K562 (cell line): ENCODE data around the gene YBEY. TPM values are rescaled to one million over a fixed set of nuclear protein-coding genes. Genes with fewer than 3 reads are reported as not detected.
A peak's percentile ranks its signal among the peaks of the same experiment; 100 is the strongest.

Experiments used
- CC2D1A ChIP-seq: fragments of 450-650 bp; IDR thresholded peaks from 2 replicates; pipeline ENCODE4 v1.6.1; 2017; ENCODE audit warnings: mild to moderate bottlenecking
- CREB1 ChIP-seq, 2 experiments: sonication (generic) in 1 of 2; formaldehyde crosslinking in 1 of 2; IDR thresholded peaks; 2 replicates each; pipeline versions ENCODE4 v1.6.1 to v1.8.0; 2012 to 2022; ENCODE audit warnings: inconsistent platforms in 1 of 2, mild to moderate bottlenecking in 1 of 2, missing genetic modification reagents in 1 of 2, moderate library complexity in 1 of 2
- ELF1 ChIP-seq: fragments of 200-800 bp; sonication (Bioruptor generic); IDR thresholded peaks from 2 replicates; pipeline ENCODE4 v1.6.1; 2016; ENCODE audit warnings: missing genetic modification characterization, missing compliant biosample characterization
- GTF2E2 ChIP-seq: fragments of 200-800 bp; sonication (Bioruptor generic); IDR thresholded peaks from 2 replicates; pipeline ENCODE4 v1.6.1; 2016; ENCODE audit warnings: missing genetic modification characterization, missing compliant biosample characterization
- KLF1 ChIP-seq: fragments of 450-650 bp; IDR thresholded peaks from 2 replicates; pipeline ENCODE4 v1.6.1; 2016; ENCODE audit warnings: missing genetic modification characterization, missing compliant biosample characterization
- MAFG ChIP-seq: fragments of 450-650 bp; conservative IDR thresholded peaks from 2 replicates; pipeline ENCODE4 v1.6.1; 2016; ENCODE audit warnings: missing genetic modification characterization, missing compliant biosample characterization
- NR3C1 ChIP-seq: sonication (generic); formaldehyde crosslinking; IDR thresholded peaks from 2 replicates; pipeline ENCODE4 v1.8.1; 2022; ENCODE audit warnings: missing genetic modification reagents
- POLR3A ChIP-seq: IDR thresholded peaks from 2 replicates; pipeline ENCODE4 v1.6.1; 2011; ENCODE audit warnings: borderline replicate concordance, mild to moderate bottlenecking, moderate library complexity; ENCODE audit not compliant: insufficient read length, insufficient read depth; ENCODE audit errors: extremely low read depth
- RBM14 ChIP-seq: fragments of 200-400 bp; formaldehyde crosslinking; IDR thresholded peaks from 2 replicates; pipeline ENCODE4 v1.6.1; 2018; ENCODE audit warnings: low read depth, mild to moderate bottlenecking, low read length, moderate library complexity, borderline replicate concordance; ENCODE audit not compliant: insufficient read depth
- RCOR1 ChIP-seq, 2 experiments: IDR thresholded peaks; 2 replicates each; pipeline ENCODE4 v1.6.1; 2012; ENCODE audit warnings: low read depth in 2 of 2, low read length in 2 of 2, borderline replicate concordance in 1 of 2, improper control_type of control experiment in 1 of 2
- SRSF9 ChIP-seq: fragments of 200-400 bp; formaldehyde crosslinking; IDR thresholded peaks from 2 replicates; pipeline ENCODE4 v1.6.1; 2017; ENCODE audit warnings: low read depth, low read length, borderline replicate concordance
- TBL1XR1 ChIP-seq, 2 experiments: IDR thresholded peaks; 2 replicates each; pipeline ENCODE4 v1.6.1; 2012; ENCODE audit warnings: improper control_type of control experiment in 2 of 2, low read length in 2 of 2, mild to moderate bottlenecking in 1 of 2
- ZBTB17 ChIP-seq: fragments of 450-650 bp; formaldehyde crosslinking; IDR thresholded peaks from 2 replicates; pipeline ENCODE4 v1.4.0; 2020; ENCODE audit warnings: mild to moderate bottlenecking
- ZNF695 ChIP-seq: fragments of 450-650 bp; formaldehyde crosslinking; IDR thresholded peaks from 2 replicates; pipeline ENCODE4 v1.4.0; 2020; ENCODE audit warnings: mild to moderate bottlenecking, moderate library complexity
- ZNF764 ChIP-seq: fragments of 250-450 bp; sonication (Bioruptor Pico); IDR thresholded peaks from 2 replicates; pipeline ENCODE4 v1.4.0; 2020; ENCODE audit warnings: low read depth, mild to moderate bottlenecking, moderate library complexity
- polyA plus RNA-seq, 8 experiments: library from polyadenylated mRNA; depleted of rRNA in 4 of 8; stranded (reverse) in 5 of 8; unstranded in 3 of 8; fragments of >200 nt; fragmentation: Nextera tagmentation in 2 of 8; fragmentation: Illumina TruSeq in 1 of 8; extraction: Ambion mirVana in 2 of 8; extraction: Trizol in 1 of 8; gene quantifications; 2 replicates each; pipeline versions ENCODE4 v1.2.1 to v1.2.3, GENCODE V29; 2011 to 2014; ENCODE audit warnings: inconsistent platforms in 1 of 8, missing spikeins in 1 of 8
- total RNA-seq, 7 experiments: library from RNA; depleted of rRNA in 6 of 7; stranded (reverse); fragments of >200 nt in 6 of 7; fragmentation: Illumina TruSeq in 2 of 7; extraction: Trizol in 2 of 7; gene quantifications; 2 replicates each; pipeline versions ENCODE4 v1.2.1 to v1.2.3, GENCODE V29; 2011 to 2021; ENCODE audit warnings: low replicate concordance in 1 of 7
- TF ChIP-seq, protein P1 (sequence below): fragments of 450-650 bp; IDR thresholded peaks from 2 replicates; pipeline ENCODE4 v1.6.1; 2016; ENCODE audit warnings: antibody characterized with exemption
- TF ChIP-seq, protein P2 (sequence below): sonication (generic); formaldehyde crosslinking; IDR thresholded peaks from 2 replicates; pipeline ENCODE4 v1.4.0; 2020; ENCODE audit warnings: mild to moderate bottlenecking, missing genetic modification reagents
- TF ChIP-seq, protein P3 (sequence below): fragments of 450-650 bp; formaldehyde crosslinking; conservative IDR thresholded peaks from 2 replicates; pipeline ENCODE4 v1.4.0; 2022; ENCODE audit warnings: mild to moderate bottlenecking, missing genetic modification characterization
- TF ChIP-seq, protein P4 (sequence below), 2 experiments: fragments of 450-650 bp in 1 of 2; sonication (generic) in 1 of 2; formaldehyde crosslinking; conservative IDR thresholded peaks; 2 replicates each; pipeline versions ENCODE4 v1.4.0 to v1.8.1; 2020 to 2022; ENCODE audit warnings: mild to moderate bottlenecking in 1 of 2, missing genetic modification reagents in 1 of 2
- TF ChIP-seq, protein P5 (sequence below), 2 experiments: fragments of 450-650 bp; conservative IDR thresholded peaks; 2 replicates each; pipeline ENCODE4 v1.6.1; 2017; ENCODE audit warnings: mild to moderate bottlenecking in 2 of 2, moderate library complexity in 2 of 2

Gene YBEY
- total and polyA plus RNA-seq, 9 of the 15 experiments (the other 6 are each of a cell fraction or from before 2014, with no cell fraction given), result 6.4 to 28.0 (median 12.4) TPM

DNA sequence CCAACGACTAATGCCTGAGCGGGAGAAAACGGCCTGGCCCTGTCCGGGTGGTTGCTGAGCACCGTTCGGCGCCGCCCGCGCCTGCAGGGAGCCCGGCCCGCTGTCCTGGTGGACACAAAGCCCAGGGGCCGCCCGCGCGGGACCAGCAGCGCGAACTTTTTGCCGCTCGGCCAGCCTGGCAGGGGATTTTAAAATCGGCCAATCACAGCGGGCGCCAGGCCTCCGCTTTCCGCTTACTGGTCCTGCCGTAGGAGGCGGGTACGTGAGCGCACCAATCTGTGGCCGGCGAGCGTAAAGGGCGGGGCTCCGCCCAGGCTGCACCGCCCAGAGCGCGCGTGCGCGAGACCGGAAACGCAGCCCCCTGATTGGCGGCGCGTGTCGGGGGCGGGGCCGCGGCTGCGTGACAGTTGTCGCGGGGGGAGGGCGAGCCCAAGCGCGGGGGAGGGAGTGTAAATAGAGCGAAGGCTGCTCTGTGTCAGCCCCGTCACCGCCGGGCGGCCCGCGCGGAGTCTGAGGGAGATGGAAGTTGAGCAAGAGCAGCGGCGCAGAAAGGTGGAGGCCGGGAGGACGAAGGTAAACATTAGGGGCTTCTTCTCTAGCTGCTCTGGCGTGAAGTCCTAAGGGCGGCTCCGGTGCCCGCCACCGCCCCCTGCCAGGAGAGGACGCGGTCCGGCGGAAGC, 37.7 kb downstream of the YBEY start, which contains the start of the genes C21orf58 and PCNT (continued):
- TF ChIP-seq ZNF695 (CRISPR knock-in tag) (no peak), CREB1 (IDR thresholded peaks at IDR 0.05) (peak; percentile 69; the same call in 1 of the 2 replicates), CREB1 (CRISPR knock-in tag; IDR thresholded peaks at IDR 0.05) (peak; percentile 88), MAFG (no peak), POLR3A (no peak), CC2D1A (no peak), ZNF764 (CRISPR knock-in tag) (no peak), NR3C1 (CRISPR knock-in tag) (no peak), TBL1XR1 (IDR thresholded peaks at IDR 0.05; ENCODE audit: low read length in 2 of 2) (no peak), GTF2E2 (tag) (peak; percentile 61; the same call in 1 of the 2 replicates), RCOR1 (IDR thresholded peaks at IDR 0.05; ENCODE audit: borderline replicate concordance in 1 of 2, low read depth in 2 of 2, low read length in 2 of 2) (no peak), RBM14 (0 out of 2 replicates have a peak, but pooled peaks have one; percentile 24), SRSF9 (no peak), KLF1 (no peak), ELF1 (tag) (no peak), ZBTB17 (CRISPR knock-in tag) (peak; percentile 56)
- TF ChIP-seq, protein P1, sequence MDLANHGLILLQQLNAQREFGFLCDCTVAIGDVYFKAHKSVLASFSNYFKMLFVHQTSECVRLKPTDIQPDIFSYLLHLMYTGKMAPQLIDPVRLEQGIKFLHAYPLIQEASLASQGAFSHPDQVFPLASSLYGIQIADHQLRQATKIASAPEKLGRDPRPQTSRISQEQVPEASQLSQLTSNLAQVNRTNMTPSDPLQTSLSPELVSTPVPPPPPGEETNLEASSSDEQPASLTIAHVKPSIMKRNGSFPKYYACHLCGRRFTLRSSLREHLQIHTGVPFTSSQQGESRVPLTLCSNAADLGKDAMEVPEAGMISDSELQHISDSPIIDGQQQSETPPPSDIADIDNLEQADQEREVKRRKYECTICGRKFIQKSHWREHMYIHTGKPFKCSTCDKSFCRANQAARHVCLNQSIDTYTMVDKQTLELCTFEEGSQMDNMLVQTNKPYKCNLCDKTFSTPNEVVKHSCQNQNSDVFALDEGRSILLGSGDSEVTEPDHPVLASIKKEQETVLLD, result peak; percentile 64; the same call in 1 of the 2 replicates
- TF ChIP-seq, protein P2, sequence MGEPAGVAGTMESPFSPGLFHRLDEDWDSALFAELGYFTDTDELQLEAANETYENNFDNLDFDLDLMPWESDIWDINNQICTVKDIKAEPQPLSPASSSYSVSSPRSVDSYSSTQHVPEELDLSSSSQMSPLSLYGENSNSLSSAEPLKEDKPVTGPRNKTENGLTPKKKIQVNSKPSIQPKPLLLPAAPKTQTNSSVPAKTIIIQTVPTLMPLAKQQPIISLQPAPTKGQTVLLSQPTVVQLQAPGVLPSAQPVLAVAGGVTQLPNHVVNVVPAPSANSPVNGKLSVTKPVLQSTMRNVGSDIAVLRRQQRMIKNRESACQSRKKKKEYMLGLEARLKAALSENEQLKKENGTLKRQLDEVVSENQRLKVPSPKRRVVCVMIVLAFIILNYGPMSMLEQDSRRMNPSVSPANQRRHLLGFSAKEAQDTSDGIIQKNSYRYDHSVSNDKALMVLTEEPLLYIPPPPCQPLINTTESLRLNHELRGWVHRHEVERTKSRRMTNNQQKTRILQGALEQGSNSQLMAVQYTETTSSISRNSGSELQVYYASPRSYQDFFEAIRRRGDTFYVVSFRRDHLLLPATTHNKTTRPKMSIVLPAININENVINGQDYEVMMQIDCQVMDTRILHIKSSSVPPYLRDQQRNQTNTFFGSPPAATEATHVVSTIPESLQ (CRISPR knock-in tag), result no peak
- TF ChIP-seq, protein P3, sequence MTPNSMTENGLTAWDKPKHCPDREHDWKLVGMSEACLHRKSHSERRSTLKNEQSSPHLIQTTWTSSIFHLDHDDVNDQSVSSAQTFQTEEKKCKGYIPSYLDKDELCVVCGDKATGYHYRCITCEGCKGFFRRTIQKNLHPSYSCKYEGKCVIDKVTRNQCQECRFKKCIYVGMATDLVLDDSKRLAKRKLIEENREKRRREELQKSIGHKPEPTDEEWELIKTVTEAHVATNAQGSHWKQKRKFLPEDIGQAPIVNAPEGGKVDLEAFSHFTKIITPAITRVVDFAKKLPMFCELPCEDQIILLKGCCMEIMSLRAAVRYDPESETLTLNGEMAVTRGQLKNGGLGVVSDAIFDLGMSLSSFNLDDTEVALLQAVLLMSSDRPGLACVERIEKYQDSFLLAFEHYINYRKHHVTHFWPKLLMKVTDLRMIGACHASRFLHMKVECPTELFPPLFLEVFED, result peak; percentile 51; the same call in 1 of the 2 replicates
- TF ChIP-seq, protein P4, sequence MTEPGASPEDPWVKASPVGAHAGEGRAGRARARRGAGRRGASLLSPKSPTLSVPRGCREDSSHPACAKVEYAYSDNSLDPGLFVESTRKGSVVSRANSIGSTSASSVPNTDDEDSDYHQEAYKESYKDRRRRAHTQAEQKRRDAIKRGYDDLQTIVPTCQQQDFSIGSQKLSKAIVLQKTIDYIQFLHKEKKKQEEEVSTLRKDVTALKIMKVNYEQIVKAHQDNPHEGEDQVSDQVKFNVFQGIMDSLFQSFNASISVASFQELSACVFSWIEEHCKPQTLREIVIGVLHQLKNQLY (CRISPR knock-in tag; conservative IDR thresholded peaks at IDR 0.05), result peak in 1 of 2 experiments; percentile 74; a peak in 1 of 4 replicates
- TF ChIP-seq, protein P5, sequence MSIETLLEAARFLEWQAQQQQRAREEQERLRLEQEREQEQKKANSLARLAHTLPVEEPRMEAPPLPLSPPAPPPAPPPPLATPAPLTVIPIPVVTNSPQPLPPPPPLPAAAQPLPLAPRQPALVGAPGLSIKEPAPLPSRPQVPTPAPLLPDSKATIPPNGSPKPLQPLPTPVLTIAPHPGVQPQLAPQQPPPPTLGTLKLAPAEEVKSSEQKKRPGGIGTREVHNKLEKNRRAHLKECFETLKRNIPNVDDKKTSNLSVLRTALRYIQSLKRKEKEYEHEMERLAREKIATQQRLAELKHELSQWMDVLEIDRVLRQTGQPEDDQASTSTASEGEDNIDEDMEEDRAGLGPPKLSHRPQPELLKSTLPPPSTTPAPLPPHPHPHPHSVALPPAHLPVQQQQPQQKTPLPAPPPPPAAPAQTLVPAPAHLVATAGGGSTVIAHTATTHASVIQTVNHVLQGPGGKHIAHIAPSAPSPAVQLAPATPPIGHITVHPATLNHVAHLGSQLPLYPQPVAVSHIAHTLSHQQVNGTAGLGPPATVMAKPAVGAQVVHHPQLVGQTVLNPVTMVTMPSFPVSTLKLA (conservative IDR thresholded peaks at IDR 0.05), result peak; percentile 97 to 98
